ENCODE results near the gene SUMF1.

SUMF1 gene

DNA sequence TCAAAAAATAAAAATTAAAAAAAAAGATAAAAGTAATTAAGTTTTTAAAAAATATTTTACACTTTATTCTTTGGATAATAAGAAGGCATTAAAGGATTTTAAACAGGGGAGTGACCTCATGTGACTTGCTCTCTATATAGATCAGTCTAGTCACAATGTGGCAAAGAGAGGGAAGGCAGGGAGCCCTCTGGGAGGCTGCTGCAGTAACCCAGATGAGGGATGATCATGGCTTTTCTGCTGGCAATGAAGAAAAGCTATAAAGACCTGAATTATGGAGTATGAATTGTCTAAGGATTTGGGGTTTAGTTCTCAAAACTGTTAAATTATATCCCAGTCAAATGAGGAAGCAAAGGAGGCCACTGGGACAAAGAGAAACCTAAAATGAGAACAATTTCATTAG, 58.1 kb downstream of the SUMF1 start:
- TF ChIP-seq, protein P1, sequence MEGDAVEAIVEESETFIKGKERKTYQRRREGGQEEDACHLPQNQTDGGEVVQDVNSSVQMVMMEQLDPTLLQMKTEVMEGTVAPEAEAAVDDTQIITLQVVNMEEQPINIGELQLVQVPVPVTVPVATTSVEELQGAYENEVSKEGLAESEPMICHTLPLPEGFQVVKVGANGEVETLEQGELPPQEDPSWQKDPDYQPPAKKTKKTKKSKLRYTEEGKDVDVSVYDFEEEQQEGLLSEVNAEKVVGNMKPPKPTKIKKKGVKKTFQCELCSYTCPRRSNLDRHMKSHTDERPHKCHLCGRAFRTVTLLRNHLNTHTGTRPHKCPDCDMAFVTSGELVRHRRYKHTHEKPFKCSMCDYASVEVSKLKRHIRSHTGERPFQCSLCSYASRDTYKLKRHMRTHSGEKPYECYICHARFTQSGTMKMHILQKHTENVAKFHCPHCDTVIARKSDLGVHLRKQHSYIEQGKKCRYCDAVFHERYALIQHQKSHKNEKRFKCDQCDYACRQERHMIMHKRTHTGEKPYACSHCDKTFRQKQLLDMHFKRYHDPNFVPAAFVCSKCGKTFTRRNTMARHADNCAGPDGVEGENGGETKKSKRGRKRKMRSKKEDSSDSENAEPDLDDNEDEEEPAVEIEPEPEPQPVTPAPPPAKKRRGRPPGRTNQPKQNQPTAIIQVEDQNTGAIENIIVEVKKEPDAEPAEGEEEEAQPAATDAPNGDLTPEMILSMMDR (IDR thresholded peaks at IDR 0.05; ENCODE audit: borderline replicate concordance, insufficient read depth, low read depth, low read length), result no peak
- H3K4me3 ChIP-seq (ENCODE audit: low read depth, low read length), result no peak overlapping the region

DNA sequence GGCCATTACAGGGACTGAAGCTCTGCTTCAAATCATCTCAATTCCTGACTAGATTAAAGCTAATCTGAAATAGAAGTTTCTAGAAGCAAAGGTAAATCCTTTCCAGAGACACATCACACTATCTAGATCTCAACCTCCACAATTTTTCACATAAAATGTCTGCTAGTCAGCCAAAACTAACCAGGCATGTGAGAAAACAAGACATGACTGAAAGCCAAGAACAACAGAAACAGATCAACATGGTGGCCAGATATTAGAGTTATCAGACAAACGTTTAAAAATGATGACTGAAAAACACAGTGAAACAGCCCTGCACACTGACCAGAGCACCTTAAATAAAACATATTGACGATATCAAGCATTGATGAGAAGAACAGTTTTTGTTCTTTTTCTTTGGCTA, 59.1 kb downstream of the SUMF1 start:
- TF ChIP-seq, protein P1 (IDR thresholded peaks at IDR 0.05; ENCODE audit: borderline replicate concordance, insufficient read depth, low read depth, low read length), result no peak
- H3K4me3 ChIP-seq (ENCODE audit: low read depth, low read length), result no peak overlapping the region

DNA sequence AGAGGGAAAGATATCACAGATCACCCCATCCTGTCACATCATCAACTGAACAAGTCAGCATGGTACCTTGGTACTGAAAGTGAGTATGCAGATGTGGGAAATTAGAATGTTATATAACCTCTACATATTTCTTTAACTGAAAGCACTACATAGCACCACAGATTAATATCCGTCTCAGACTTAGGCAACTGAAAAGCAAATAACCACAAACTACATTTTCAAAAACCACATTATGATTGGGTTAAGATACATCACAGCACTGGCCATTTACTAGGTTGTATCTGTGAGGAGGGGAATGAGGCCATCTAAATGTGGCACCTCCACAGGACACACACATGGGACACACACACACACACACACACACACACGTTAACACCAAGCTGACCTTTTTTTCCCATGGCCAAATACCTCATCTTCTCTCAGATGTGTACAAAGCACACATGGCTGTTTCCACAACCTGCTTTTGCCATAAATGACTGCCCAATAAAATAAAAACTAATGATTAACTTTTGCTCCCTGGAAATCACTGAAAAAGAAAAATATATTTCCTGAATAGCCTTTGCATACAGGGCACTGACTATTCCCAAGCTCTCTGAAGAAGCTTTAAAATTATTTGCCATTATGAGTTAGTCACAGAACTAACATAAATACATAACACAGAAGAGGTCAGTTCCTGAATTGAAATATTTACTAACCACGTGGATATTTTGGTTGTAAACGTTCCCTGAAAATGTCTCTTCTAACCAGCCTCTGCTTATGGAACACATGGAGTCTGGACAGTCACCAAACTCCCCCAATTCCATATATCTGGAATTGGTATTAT, 60.1 kb downstream of the SUMF1 start:
- TF ChIP-seq, protein P1 (IDR thresholded peaks at IDR 0.05; ENCODE audit: borderline replicate concordance, insufficient read depth, low read depth, low read length), result no peak
- H3K4me3 ChIP-seq (ENCODE audit: low read depth, low read length), result no peak overlapping the region

DNA sequence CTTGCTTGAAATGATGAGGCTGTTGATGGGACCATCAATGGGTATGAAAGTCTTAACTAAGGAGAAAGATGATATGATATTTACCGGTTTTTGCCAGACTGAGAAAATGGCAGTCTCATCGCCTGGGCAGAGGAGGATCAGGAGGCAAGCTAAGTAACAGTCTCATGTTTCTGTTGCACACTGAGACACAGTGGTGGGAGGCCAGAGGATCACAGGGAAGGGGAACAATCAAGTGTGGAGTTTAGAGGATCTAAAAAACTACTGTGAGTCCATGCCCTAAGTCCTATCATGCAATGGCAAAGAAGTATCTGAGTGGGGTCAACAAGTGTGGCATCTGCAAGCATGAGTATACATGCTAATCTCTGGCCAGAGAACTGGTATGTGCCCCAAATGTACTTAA, 62.2 kb downstream of the SUMF1 start:
- TF ChIP-seq, protein P1 (IDR thresholded peaks at IDR 0.05; ENCODE audit: borderline replicate concordance, insufficient read depth, low read depth, low read length), result no peak
- H3K4me3 ChIP-seq (ENCODE audit: low read depth, low read length), result no peak overlapping the region

DNA sequence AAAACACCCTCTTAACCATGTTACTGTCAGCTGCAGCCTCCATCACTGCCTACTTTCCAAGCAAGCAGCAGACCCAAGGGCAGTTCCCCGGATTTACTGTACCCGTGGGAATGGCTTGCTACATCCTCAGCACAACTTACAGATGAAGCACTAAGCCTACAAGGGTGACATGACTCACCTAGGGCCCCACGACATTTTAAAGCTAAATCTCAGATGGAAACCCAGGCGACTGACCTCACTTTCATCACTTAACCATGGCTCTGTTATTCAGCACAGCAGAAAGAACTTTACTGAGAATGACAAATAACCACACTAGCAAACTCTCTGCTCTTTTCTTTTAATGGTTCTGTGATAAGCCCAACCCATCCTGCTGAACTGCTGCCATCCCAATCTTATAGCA, 65.6 kb downstream of the SUMF1 start:
- TF ChIP-seq, protein P1 (IDR thresholded peaks at IDR 0.05; ENCODE audit: borderline replicate concordance, insufficient read depth, low read depth, low read length), result no peak
- no peak overlapping the region for H3K4me3 ChIP-seq (ENCODE audit: low read depth, low read length)

DNA sequence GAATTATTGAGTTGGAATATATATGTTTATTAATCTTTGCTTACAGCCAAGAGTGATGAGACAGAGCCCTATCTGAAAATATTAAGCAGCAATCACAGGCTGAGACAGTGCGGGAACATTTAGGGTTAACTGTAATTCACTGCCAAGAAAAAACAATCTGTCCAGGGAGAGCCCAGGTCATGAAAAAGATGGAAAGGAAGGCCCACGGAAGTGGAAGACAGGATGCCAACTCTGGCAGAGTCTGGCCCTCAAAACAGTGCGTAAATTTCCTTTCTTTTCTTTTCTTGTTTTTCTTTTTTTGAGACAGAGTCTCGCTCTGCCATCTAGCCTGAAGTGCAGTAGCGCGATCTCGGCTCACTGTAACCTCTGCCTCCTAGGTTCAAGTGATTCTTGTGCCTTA, 67.6 kb downstream of the SUMF1 start:
- no peak overlapping the region for H3K4me3 ChIP-seq (ENCODE audit: low read depth, low read length)
- TF ChIP-seq, protein P1 (IDR thresholded peaks at IDR 0.05; ENCODE audit: borderline replicate concordance, insufficient read depth, low read depth, low read length), result no peak

DNA sequence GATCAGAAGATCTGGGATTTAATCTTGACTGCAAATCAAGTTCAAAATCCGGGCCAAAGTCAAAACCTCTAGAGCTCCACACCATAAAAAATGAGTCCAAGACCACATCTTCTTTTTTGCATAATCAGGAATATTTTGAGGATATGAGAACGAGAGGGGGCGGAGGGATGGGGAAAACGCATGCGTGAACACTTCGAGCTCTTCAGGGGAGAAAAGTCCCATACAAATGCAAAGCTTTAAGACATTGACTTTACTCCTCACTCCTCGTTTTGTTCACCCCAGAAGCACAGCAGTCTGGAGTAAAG, 68.2 kb downstream of the SUMF1 start:
- no peak overlapping the region for H3K4me3 ChIP-seq (ENCODE audit: low read depth, low read length)
- TF ChIP-seq, protein P1 (IDR thresholded peaks at IDR 0.05; ENCODE audit: borderline replicate concordance, insufficient read depth, low read depth, low read length), result no peak
